Measurements from ENCODE around the gene TBC1D2.

TBC1D2 gene

GRCh38 chr9:98168153-98168780 lies 87.2 kb downstream of the TBC1D2 start:
- DNase-seq (ENCODE audit: low spot score), result no peak

GRCh38 chr9:98164912-98165311 lies 90.5 kb downstream of the TBC1D2 start:
- no peak for DNase-seq (ENCODE audit: low spot score)

GRCh38 chr9:98162613-98163012 lies 92.8 kb downstream of the TBC1D2 start:
- DNase-seq (ENCODE audit: low spot score), result no peak

- DNase-seq (ENCODE audit: low spot score), result no peak
Observed at GRCh38 chr9:98161851-98162250, 93.6 kb downstream of the TBC1D2 start.

- DNase-seq (ENCODE audit: low spot score), result no peak
Observed at GRCh38 chr9:98159790-98160189, 95.7 kb downstream of the TBC1D2 start.

- no peak for DNase-seq (ENCODE audit: low spot score)
Observed at GRCh38 chr9:98159301-98159700, 96.1 kb downstream of the TBC1D2 start.

- no peak for DNase-seq (ENCODE audit: low spot score)
Observed at GRCh38 chr9:98158071-98158831, 97.2 kb downstream of the TBC1D2 start.

- no peak for DNase-seq (ENCODE audit: low spot score)
Observed at GRCh38 chr9:98157372-98157771, 98.1 kb downstream of the TBC1D2 start.

GRCh38 chr9:98154678-98155077 lies 100.8 kb downstream of the TBC1D2 start:
- no peak for DNase-seq (ENCODE audit: low spot score)

GRCh38 chr9:98152526-98152925 lies 102.9 kb downstream of the TBC1D2 start:
- no peak for DNase-seq (ENCODE audit: low spot score)

GRCh38 chr9:98150721-98151120 lies 104.7 kb downstream of the TBC1D2 start:
- no peak for DNase-seq (ENCODE audit: low spot score)

GRCh38 chr9:98150164-98150563 lies 105.3 kb downstream of the TBC1D2 start:
- DNase-seq (ENCODE audit: low spot score), result no peak

- DNase-seq (ENCODE audit: low spot score), result no peak
Observed at GRCh38 chr9:98149422-98149821, 106.0 kb downstream of the TBC1D2 start.

Small RNA genes lying within 50 kb of the gene (small RNA-seq; reads per million reads assigned to genes)
- gene MIR6854, result 0 reads per million in 2 experiments

Data from SK-N-DZ (cell line).